GM19452 (cell line): ENCODE measurements around the gene HIBCH.
"Not testable (repeated sequence)": the region's sequence is repeated elsewhere in the genome, so short reads cannot be mapped to it uniquely, and the experiment has no call there.

Experiments
- ATAC-seq: cut with Tn5 transposase; IDR thresholded peaks from one replicate; pipeline ENCODE4 v1.9.1; 2021; ENCODE audit not compliant: unreplicated experiment

Gene HIBCH

DNA sequence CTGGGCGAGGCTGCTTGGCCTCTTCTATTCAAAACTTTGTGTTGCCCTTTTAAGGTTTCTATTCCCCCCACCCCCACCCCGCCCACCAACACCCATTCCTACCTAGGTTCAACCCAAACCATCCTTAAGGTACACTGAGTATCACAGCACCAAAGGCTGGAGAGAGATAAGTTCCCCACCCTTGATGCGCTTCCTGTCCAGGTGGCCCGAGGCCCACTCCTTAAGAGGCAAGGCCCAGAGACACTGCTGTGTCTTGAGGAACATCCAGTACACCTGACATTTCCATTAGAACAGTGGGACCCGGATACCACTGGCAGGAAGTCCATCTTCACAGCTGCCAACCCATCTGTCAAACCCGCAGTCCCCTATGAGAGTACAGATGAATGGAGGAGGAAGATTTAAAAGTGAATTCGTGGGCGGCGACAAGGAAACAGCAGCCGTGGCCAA, 23.5 kb upstream of the HIBCH start:
- ATAC-seq = no peak

DNA sequence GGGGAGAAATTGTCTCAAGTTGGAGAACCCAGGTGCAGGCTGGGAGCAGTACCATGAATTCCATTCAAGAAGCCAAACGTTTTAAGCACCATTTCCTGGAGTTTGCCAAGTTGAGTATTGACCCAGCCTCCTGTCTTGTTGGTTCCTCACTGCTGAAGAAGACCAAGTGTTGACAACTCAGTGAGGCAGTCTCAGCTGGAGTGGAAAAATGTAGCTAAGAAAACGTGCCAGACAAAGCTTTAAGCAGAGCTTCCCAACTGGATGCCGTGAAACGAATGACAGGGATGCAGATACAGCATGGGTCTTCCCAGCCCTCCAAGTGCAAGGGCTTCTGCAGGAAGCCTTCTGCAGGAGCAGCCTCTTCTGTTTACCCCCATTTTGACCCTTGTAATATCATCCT, 23.0 kb upstream of the HIBCH start:
- ATAC-seq = no peak

DNA sequence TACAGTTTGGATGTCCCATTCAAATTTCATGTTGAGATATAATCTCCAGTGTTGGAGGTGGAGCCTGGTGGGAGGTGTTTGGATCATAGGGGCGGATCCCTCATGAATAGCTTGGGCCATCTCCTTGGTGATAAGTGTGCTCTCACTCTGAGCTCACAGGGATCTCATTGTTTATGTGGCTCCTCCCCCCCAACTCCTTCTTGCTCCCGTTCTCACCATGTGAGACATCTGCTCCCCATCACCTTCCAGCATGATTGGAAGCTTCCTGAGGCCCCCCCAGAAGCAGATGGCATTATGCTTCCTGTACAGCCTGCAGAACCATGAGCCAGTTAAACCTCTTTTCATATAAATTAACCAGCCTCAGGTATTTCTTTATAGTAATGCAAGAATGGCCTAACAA, 20.7 kb upstream of the HIBCH start:
- no peak for ATAC-seq

DNA sequence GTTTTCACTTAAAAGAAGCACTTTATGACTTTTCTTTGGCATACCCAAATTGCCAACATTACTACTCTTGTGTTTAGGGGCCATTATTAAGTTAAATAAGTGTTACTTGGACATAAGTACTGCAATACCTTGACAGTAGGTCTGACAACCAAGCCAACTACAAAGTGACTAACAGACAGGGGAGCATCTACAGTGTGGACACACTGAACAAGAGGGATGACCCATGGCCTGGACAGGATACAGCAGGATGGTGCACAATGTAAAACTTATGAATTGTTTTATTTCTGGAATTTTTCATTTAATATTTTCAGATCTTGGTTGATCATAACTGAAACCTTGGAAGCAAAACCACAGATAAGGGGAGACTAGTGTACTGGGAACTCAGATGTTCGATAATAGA, 19.8 kb upstream of the HIBCH start:
- no peak for ATAC-seq

DNA sequence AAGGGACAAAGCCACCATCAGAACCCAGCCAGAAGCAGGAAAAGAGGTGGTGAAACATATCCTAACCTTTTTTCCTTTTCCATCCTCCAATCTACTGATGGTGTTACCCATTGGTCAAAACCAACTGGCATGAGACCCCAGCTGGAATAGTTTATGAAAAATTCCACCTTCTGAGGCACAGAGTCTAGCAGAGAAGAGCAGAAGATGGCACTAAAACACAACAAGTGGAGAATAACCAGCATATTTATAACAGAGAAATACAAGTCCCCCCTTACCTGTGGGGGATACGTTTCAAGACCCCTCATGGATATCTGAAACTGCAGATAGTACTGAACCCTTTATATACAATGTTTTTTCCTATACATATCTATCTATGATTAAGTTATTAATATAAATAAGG, 18.8 kb upstream of the HIBCH start:
- ATAC-seq = no peak

DNA sequence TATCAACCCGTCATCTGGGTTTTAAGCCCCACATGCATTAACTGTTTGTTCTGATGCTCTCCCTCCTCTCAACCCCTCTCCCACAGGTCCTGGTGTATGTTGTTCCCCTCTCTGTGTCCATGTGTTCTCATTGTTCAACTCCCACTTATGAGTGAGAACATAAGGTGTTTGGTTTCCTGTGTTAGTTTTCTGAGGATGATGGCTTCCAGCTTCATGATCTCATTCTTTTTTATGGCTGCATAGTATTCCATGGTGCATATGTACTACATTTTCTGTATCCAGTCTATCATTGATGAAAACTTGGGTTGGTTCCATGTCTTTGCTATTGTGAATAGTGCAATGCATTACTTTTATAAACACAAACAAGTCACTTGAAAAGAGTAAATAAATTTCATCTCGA, 16.8 kb upstream of the HIBCH start:
- ATAC-seq = no peak

DNA sequence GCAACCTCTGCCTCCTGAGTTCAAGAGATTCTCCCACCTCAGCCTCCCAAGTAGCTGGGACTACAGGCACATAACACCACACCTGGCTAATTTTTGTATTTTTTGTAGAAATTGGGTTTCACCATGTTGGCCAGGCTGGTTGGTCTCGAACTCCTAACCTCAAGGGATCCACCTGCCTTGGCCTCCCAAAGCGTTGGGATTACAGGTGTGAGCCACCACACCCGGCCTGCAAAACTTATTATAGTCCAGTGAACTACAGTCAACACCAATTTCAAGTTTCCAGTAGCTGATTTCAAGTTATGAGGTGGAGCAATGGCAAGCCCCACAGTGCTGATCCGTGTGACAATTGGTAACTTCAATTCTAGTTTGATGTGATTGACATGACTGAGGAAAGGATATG, 16.0 kb upstream of the HIBCH start:
- not testable (repeated sequence) for ATAC-seq

DNA sequence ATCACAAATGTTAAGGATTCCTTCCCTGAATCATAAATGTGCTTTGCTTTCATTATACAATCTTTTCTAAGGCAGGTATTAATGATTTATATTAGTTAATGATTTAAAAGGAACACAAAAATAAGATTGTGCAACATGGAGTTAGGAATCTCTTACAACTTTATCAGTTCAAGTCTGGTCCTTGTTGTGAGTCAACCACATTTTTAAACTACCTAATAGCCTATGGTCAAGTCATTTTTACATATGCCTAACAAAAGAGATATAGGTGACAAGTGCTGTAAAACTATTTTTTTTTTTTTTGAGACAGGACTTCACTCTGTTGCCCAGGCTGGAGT, 15.6 kb upstream of the HIBCH start:
- no peak for ATAC-seq

DNA sequence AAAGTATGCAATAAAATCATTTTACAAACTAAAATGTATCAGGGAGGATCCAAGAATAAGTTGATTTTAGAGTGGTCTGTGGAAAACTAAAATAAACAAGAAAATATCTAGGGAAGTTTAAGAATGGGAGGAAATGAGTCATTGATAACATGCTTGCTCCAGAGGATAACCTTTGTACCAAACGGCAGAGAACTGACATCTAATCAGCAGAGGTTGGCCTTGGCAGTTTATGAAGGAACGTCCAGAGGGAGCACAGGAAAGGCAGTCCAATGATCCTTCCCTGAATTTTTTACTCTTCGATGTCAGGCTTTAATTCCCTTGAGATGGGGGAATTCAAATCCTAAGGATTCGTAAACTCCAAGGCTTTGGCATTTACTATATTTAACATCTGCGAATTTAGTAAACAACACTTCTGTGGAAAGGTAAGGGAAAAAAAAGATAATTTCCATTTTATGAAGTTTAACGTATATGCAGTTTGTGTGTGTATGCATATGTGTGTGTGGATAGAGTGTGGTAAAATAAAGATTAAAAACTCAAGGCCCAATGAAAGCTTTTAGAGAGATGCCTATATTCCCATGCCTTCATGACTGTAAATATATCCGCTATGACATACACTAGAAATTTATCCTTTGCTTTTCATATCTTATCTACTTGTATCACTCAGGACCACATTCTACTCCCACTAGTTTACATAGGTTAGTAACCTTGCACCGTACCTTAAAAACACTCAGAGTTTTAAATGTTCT, 15.0 kb upstream of the HIBCH start:
- ATAC-seq = no peak

DNA sequence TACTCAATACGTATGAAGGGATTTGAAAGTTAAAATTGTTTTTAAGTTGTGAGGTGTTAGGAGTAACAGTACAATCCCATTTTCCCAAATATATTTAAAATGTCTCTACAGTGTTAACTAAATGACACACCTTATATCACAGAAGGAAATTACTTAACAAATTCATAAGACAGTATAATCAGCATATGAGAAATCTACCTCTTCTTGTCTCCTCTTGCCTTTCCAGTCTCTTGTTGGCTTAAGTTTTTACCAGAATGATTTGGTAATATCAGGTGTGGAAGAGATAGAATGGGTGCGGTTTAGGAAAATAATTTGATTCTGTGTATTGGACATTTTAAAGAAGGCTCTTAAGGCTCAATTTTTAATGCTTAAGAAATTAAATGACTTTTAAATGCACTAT, 14.3 kb upstream of the HIBCH start:
- no peak for ATAC-seq

DNA sequence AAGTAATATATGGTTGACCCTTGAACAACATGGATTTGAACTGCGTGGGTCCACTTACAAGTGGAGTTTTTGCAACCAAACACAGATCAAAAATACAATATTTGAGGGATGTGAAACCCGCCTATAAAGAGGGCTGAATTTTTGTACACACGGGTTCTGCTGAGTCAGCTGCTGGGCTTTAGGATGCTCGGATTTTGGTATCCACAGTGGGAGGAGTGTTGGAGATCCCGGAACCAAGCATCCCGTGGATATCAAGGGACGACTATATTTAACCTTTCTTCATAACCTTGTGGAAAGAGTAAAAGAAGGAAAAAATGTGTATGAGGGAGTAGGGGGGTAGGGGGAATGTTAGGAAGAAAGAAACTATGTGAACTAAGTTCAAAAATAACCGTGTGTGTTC, 13.8 kb upstream of the HIBCH start:
- ATAC-seq = no peak

DNA sequence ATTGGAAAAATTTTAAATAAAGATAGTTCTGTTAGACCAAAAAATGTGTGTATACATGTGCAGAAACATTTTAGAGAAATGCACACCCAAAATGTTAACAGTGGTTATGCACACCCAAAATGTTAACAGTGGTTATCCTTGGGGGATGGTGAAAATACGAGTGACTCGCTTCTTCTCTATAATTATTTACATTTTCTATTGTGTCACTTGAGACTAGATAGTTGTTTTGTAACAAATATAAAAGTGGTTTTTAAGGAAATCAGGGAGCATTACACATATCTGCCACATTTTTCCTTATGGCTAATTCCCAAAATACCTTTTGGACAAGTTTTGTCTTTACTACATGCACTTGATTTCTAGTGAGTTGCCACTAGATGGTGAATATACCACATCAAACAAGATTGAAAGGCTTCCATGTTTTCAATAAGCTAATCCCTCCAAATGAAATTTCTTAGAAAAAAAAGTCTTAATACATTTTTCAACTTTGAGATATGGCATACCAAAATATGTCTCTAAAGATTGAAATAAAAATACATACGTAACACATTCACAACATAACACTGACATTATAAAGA, 9.0 kb upstream of the HIBCH start:
- ATAC-seq = no peak

DNA sequence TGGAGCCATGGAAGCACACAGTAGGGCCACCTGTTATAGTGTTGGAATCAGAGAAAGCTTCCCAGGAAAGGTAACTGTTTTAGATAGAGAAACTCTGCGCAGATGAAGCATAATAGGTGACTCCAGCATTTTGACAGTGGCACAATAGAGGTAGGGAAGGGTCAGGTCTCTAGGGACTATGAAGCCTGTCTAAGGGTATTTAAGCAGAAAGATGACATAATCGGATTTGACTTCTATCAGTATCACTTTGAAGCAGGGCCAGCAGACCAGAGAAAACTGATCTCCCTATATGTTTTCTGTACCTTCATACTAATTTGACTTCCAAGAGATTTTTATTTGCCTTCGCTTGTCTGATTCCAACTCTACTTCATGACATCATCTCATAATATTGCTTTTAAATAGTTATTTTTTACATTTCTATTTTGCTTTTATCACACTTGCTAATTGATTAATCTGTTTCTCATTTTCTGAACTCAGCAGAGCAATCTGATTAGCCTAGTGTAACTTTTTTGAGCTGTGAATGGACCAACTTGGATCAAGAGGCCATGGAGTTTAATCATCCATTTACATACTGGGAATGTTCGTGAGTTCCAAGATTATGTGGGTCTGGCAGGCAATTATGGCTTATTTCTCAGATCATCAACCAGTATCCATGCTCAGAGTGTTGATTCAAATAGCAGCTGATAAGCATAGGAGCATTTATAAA, 8.4 kb upstream of the HIBCH start:
- ATAC-seq = no peak

DNA sequence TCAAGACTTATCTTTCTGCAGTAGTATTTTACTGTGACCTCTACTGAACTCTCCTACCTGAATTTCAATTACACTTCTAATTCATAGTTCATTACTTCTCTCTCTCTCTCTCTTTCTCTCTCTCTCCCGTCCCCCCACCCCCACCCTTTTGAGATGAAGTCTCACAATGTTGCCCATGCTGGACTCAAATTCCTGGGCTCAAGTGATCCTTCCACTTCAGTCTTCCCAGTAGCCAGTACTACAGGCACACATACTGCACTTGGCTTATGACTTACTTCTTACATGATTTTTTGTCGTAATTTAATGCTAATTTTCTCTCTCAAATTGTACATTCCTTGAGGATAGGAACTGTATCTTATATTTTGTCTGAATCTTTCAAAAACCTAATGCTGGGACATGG, 6.0 kb upstream of the HIBCH start:
- no peak for ATAC-seq

DNA sequence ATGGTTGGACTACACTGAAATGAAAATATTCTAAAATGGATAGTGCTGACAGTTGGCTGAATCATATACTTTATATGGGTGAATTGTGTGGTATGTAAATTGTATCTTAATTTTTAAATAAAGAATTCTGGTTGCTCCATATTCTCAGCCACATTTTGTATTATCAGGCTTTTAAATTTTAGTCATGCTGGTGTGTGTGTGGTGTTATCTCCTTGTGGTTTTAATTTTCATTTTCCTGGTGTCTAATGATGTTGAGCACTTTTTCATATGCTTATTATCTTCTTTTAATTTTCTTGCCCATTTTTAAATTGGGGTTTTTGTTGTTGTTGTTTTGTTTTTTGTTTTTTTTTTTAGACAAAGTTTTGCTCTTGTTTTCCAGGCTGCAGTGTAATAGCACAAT, 3.8 kb upstream of the HIBCH start:
- no peak for ATAC-seq

DNA sequence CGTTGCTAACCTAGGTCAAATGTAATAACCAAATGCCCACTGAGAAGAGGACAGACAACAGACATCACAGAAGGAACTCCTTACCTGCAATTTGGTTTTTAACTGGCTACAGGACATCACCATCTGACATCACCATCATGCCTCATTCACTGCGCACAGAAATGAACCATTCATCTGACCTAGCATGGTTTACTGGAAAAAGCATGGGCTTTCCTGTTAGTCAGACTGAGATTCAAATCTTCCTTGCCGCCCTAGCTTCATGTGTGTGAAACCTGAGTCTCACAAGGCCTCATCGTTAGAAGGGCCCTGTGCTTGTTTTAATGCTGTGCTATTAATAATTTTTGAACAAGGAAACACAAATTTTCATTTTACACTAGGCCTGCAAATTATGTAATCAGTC, 1.1 kb upstream of the HIBCH start:
- no peak for ATAC-seq

DNA sequence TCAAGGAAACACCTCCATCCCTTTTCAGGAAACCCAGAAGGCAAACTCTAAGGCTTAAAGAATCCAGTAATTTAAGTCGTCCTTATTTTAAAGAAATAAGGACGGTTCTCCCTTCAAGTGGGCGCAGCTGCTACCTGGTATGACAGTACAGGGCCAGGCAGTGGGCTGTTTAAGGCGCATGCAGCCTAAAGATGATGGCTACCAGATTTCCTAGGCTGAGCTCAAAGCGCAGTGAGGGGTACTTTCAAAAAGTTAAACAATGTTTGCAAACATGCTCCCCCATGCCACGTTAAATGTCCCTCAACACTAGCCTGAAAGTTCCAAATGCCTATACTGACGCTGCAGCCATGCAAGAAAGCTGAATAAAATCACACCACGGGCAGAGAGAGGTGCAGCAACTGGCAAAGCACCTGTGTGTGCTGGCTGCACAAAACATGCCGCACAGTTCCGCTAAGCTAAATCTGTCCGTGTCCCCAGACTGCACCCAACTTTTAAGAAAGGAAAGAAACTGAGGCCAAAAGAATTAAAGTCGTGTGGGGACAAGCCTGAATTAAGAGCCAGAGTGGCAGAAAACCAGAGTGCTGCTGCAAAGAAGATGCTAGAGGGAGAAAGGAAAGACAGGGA, 583 bp downstream of the HIBCH start:
- ATAC-seq = peak; percentile 40

DNA sequence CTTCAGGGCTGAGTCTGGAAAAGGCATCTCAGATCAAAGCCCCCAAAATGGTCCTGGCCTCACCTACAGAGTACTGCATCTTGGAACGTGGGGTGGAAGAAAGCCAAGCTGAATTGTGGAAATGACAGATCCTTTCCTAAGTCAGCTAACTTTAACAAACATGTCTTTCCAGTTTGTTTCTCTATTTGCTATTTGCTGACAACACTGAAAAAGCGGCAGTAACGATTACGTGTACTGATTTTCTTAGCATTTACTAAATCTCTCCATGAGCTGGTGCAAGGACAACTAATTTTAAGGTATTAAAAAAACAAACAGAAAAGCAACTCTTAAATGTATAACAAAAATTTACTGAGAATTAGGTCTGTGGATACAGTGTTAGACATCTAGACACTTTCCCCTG, 1.1 kb downstream of the HIBCH start:
- ATAC-seq = no peak

DNA sequence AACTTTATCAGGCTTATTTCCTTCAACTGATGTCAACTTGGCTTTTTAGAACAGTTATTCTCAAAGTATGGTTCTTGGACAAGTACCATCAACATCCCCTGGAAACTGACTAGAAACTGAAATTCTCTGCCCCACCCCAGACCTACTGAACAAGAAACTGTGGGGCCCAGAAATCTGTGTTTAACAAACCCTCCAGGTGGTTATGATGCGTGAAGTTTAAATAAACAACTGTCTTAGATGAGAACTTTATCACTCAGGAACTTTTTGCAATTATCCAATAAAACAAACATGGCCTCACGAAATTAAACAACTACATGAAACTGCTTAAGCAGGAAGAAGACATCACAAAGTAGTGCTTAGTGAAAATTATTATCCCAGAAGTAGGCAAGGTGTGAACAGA, 4.4 kb downstream of the HIBCH start:
- ATAC-seq = no peak

DNA sequence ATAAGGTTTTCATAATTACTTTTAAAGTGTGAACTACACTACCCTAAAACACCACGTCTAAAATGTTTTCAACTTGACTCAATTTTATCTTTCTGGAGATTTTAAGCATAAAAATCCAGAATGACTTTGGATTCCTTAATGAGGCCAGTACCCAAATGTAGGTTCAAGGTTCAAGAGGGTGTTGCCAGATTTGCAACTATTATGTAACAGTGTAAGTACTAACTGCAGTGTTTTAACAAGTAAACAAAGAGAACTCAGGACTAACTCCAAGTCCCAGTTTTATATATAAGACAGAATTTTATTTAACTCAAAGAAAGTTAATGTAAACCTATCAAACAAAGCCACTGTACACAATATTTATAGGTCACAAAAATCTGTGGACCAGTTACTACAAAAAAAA, 5.7 kb downstream of the HIBCH start:
- no peak for ATAC-seq

DNA sequence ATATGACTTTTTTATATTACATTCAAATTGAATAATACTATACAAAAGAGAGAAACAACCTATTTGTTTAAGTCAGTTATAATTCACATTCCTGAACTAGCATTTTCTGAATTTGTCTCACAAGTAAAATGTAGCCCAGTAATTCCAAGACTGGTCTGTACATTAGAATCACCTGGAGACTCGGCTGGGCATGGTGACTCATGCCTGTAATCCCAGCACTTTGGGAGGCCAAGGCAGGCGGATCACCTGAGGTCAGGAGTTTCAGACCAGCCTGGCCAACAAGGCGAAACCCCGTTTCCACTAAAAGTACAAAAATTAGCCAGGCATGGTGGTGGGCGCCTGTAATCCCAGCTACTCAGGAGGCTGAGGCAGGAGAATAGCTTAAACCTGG, 7.0 kb downstream of the HIBCH start:
- ATAC-seq = not testable (repeated sequence)
